Epithelial cell of proximal tubule (primary cell): ENCODE data around the gene SLC6A16. TPM values are rescaled to one million over a fixed set of nuclear protein-coding genes. Genes with fewer than 3 reads are reported as not detected.
"Not testable (repeated sequence)": the region's sequence is repeated elsewhere in the genome, so short reads cannot be mapped to it uniquely, and the experiment has no call there.

Source experiments
- DNase-seq: peaks from one replicate; pipeline ENCODE4 v3.0.0-alpha.2; 2011; ENCODE audit warnings: low read depth
- H3K4me3 ChIP-seq: 2 replicates; pipeline ENCODE4 v1.5.1; 2011; ENCODE audit warnings: low read depth, mild to moderate bottlenecking, low read length
- total RNA-seq: library from RNA; depleted of rRNA; stranded (reverse); fragments of >200 nt; gene quantifications from 2 replicates; pipeline ENCODE4 v1.2.3, GENCODE V29; 2015
- TF ChIP-seq, protein P1 (sequence below): conservative IDR thresholded peaks from 2 replicates; pipeline ENCODE4 v1.5.1; 2012; ENCODE audit warnings: low read depth, mild to moderate bottlenecking, low read length

The SLC6A16 gene
- total RNA-seq, 1 donor from 2014 or later: 0.29 TPM

DNA sequence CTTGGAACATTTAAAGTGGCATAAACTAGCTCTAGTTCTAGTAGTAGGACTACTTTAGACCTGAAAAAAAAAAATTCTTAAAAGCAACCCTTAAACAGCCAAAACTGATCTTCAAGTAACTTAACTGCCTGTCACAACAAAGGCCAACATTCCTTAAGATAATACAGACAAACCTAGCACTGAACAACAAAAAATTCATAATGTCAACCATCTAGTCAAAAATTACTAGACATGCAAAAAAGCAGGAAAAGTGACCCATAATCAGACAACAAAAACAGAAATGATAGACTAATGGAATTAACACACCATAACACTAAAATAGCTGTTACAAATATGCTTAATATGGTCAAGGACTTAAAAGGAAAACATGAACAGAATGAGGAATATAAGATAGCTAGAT lies 6.7 kb downstream of the SLC6A16 start:
- DNase-seq: no peak
- H3K4me3 ChIP-seq: no peak overlapping the region
- TF ChIP-seq, protein P1, sequence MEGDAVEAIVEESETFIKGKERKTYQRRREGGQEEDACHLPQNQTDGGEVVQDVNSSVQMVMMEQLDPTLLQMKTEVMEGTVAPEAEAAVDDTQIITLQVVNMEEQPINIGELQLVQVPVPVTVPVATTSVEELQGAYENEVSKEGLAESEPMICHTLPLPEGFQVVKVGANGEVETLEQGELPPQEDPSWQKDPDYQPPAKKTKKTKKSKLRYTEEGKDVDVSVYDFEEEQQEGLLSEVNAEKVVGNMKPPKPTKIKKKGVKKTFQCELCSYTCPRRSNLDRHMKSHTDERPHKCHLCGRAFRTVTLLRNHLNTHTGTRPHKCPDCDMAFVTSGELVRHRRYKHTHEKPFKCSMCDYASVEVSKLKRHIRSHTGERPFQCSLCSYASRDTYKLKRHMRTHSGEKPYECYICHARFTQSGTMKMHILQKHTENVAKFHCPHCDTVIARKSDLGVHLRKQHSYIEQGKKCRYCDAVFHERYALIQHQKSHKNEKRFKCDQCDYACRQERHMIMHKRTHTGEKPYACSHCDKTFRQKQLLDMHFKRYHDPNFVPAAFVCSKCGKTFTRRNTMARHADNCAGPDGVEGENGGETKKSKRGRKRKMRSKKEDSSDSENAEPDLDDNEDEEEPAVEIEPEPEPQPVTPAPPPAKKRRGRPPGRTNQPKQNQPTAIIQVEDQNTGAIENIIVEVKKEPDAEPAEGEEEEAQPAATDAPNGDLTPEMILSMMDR: no peak

DNA sequence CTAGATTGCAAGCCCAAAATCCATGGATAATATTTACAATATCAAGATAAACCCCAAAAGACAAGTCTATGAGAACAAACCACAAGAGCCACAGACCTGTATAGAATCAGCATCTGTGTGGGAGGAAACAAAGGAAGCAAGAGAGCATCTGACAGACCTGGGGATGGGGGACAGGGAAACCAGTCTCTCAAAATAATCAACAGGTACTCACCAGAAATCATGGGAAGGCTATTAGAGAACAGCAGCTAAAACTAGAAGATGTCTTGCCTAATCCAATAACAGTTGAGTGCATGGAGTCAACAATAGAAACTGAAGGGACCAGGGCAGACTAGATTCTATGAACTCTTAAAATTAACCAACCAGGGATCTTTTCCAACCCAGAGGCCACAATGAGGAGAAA lies 8.7 kb downstream of the SLC6A16 start:
- DNase-seq: no peak
- H3K4me3 ChIP-seq: no peak overlapping the region
- TF ChIP-seq, protein P1: no peak

DNA sequence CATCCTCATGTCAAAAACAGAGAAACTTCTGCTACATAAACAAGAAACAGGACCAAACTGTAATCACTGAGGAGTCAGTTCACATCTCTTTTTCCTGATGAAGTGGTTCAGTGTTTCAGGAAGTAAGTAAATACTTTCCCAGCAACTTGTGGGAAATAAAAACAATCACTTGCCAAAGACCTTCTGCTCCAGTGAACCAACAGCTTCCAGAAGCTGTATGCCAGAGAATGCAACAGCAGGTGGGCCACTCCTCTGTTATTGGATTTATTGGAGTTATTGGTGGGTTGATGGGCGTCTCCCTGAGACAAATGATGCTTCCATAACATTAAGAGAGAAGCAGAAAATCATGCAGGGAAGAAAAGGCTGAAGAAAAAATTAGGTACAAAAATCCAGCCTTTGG lies 9.9 kb downstream of the SLC6A16 start:
- no peak overlapping the region for H3K4me3 ChIP-seq
- no peak for DNase-seq
- TF ChIP-seq, protein P1: no peak

DNA sequence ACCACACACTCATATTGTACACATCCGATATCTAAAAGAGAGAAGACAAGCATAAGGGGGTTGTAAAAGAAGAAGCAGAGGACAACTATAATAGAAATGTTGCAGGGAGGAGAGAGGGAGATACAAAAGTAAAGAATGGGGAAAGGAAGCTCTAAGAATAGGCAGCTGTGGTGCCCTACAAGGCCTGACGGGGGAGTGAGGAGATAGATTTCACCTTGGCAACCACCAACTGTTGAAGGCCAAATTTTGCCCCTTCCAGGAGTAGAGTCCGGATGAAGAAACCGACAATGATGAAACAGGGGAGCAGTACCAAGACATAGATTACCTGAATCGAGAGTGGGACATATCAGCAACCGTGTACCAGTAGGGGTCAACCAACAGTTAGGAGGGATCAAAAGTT lies 15.9 kb downstream of the SLC6A16 start:
- no peak overlapping the region for H3K4me3 ChIP-seq
- DNase-seq: no peak
- TF ChIP-seq, protein P1: no peak

DNA sequence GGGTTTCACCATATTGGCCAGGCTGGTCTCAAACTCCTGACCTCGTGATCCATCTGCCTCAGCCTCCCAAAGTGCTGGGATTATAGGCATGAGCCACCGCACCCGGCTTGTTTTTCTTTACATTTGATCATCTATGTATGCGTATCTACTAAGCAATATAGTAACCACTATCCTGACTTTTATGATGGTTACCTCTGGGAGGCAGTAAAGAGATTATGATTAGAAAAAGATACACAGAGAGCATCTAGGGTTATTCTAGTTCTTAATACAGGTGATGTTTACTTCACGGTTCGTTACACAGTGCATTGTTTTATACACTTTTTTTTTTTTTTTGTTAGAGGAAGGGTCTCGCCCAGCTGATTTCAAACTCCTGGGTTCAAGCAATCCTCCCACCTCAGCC lies 18.3 kb downstream of the SLC6A16 start:
- H3K4me3 ChIP-seq, DNase-seq: not testable (repeated sequence)

DNA sequence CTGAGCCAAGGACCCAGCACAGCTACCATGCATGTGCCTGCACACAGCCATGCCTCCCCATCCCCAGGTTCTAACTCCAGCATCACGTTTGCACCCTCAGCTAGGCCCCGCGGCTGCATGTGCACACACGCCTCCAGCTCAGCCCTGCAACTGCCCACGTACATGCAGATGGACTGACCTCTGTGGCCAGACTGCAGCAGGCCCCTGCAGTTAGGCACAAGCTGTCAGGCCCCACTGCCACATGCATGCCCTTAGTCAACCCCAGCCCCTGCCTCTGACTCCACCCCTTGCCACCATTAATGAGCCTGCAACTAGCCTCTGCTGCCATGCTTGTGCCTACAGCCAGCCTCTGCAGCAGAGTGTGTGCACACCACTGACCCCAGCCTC lies 23.1 kb downstream of the SLC6A16 start:
- no peak overlapping the region for H3K4me3 ChIP-seq
- DNase-seq: no peak
- TF ChIP-seq, protein P1: no peak

DNA sequence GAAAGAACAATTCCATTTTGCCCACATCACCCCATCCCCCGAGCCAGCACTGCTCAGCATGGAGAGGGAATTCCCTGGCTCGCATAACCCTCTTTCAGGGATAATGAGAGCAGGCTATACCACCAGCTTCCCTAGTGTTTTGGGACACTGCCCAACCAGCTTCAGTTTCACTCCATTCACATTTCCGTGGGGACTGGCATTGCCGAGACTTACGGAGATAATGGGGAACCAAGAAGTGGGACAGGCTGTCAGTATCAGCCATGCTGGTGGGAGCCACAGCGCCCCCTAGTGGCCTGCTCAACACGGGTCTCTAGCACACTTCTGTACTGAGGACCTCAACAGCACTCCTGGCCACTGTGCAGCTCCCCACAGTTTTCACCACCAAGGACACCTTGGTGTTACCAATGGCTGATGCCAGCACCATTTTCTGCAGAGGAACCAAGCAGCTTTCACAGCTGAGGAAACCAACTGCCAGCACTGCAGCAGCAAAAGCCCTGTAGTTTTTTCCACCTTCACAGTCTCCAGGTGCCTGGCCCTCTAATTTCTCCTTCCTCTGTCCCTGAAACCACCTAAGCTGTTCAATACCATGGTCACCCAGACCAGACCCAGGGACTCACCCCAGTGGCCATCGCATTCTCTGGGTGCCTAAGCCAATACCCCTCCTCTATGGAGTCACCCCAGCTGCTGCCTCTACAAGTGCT lies 23.7 kb downstream of the SLC6A16 start:
- DNase-seq: no peak
- TF ChIP-seq, protein P1: peak; percentile 92
- peak overlapping the region; percentile 30 for H3K4me3 ChIP-seq

DNA sequence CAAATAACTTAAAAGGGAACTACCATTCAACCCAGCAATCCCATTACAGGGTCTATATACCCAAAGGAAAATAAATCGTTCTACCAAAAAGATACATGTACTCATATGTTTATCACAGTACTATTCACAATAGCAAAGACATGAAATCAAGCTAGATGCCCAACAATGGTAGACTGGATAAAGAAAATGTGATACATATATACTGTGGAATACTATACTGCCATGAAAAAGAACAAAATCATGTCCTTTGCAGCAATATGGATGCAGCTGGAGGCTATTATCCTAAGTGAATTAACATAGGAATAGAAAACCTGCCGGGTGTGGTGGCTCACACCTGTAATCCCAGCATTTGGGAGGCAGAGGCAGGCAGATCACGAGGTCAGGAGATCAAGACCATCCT lies 26.3 kb downstream of the SLC6A16 start:
- DNase-seq, H3K4me3 ChIP-seq: not testable (repeated sequence)
